IPS-NIHi7 (cell line): ENCODE results near the gene SMIM10L2A.
A peak's percentile ranks its signal among the peaks of the same experiment; 100 is the strongest.
"Not testable (repeated sequence)": the region's sequence is repeated elsewhere in the genome, so short reads cannot be mapped to it uniquely, and the experiment has no call there.

Source experiments
- DNase-seq: peaks from one replicate; pipeline ENCODE4 v3.0.0; 2012; ENCODE audit warnings: mixed read lengths; ENCODE audit errors: extremely low spot score

The SMIM10L2A gene

GRCh38 chrX:135453381-135453780 is 31.6 kb downstream of the SMIM10L2A start:
- DNase-seq = peak; percentile 40

DNA sequence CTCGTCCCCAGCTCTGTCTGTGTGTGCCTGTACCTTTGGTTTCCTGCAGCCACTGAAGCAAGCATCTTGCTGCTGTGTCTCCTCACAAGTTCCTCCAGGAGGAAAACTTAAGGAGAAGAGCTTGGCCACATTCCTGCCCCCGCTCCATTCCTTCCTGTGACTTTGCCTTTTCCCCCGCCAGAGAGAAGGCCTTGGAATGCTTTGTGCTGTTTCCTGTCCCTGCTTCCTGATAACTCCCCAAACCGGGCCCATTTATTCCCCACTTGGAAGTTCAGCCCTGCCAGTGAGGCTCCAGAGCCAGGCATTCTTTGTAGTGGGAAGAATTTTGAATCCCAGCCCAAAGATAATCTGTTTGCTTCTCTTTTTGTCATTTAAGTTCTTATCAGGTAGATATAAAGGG is 33.1 kb downstream of the SMIM10L2A start:
- peak; percentile 32 for DNase-seq

- not testable (repeated sequence) for DNase-seq
These were observed 40.0 kb downstream of the SMIM10L2A start for GRCh38 chrX:135461756-135462155.

DNA sequence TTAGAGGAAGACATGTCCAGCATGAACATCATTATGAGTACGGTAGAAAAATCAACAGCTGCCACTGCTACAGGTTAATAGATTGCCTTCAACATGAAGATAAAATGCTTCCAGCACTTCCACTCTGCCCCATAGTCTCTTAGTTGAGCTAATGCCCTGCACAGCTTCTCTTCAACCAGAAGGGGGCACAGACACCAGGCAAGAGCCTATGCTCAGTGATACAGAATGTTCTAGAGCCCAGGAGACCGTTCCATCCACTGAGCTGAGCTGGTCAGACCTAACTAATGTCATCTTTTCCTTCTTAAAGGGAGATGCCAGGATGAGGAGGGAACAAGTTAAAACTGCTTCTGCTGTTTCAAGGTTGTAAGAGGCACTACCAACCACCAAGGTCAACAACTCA is 42.2 kb downstream of the SMIM10L2A start:
- no peak for DNase-seq

GRCh38 chrX:135476378-135476777 is 54.6 kb downstream of the SMIM10L2A start:
- no peak for DNase-seq

DNA sequence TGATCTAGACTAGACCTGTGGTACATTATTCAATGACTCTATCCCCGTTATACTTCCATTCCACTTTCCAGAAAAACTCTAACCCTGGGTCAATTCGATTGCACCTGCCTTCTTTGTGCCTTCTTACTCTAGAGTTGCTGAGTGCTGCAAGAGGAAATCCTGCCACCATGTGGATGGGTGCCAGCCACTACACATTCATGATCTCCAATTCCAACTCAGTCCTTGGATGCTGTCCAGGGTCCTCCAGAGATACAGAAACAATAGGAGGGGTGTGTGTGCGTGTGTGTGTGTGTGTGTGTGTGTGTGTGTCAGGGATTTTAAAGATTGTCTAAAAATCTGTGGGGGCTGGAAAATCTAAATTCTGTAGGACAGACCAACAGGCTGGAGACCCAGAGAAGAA is 55.8 kb downstream of the SMIM10L2A start:
- DNase-seq = peak; percentile 78
